NCI-H1436 (cell line): ENCODE measurements around the gene NOTCH2.
"Not testable (repeated sequence)": the region's sequence is repeated elsewhere in the genome, so short reads cannot be mapped to it uniquely, and the experiment has no call there.

Source experiments
- DNase-seq: peaks from one replicate; lab custom pipeline; 2025; lab: John Stamatoyannopoulos, UW

NOTCH2 gene

GRCh38 chr1:120069067-120069919 lies at the start of gene NOTCH2:
Gene NOTCH2, minus strand, starts transcription at chr1:120069662. Its CDS starts 256 bp downstream, at chr1:120069406.
- DNase-seq: not testable (repeated sequence)

- DNase-seq: not testable (repeated sequence)
These were observed 48.1 kb upstream of the NOTCH2 start for GRCh38 chr1:120117371-120118177.

DNA sequence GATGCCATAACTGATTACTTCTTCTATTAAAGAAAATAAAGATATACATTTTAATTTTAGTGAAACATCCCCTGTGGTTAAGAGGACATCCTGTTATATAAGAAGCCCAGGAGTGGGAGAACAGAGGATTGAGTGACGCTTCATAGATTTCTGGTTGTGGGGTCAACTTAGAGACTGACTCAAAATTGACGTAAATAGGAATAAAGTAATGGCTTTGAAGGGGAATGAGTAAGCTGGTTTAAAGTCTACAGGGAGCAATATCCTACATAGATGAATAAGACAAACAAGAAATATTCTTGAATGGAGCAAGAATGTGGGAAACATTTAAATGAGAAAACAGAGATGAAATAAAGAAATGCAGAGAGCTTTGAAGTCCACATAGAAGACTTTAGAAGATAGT lies 46.6 kb upstream of the NOTCH2 start:
- not testable (repeated sequence) for DNase-seq

- DNase-seq: not testable (repeated sequence)
These were observed 43.7 kb upstream of the NOTCH2 start for GRCh38 chr1:120113134-120113533.

DNA sequence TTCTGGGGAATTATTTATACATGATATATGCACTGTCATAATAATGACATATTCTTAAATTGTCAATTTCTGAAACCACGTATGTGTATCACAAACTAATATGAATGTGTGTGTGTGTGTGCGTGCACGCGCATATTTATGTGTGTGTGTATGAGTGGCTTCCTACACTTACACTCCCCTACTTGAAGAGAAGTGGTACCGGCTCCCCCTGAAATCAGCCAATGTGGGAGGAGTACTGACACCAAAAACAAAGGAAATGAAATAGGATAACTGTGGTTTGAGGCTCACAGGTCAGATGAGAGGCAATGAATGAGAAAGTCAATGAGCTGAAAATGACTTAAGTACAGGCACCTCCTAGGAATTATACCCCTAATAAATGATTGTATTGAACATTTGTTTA lies 42.8 kb upstream of the NOTCH2 start:
- DNase-seq: not testable (repeated sequence)

GRCh38 chr1:120111771-120112170 lies 42.3 kb upstream of the NOTCH2 start:
- DNase-seq: not testable (repeated sequence)

- not testable (repeated sequence) for DNase-seq
These were observed 41.5 kb upstream of the NOTCH2 start for GRCh38 chr1:120111008-120111407.

- not testable (repeated sequence) for DNase-seq
These were observed 40.2 kb upstream of the NOTCH2 start for GRCh38 chr1:120109656-120110055.

DNA sequence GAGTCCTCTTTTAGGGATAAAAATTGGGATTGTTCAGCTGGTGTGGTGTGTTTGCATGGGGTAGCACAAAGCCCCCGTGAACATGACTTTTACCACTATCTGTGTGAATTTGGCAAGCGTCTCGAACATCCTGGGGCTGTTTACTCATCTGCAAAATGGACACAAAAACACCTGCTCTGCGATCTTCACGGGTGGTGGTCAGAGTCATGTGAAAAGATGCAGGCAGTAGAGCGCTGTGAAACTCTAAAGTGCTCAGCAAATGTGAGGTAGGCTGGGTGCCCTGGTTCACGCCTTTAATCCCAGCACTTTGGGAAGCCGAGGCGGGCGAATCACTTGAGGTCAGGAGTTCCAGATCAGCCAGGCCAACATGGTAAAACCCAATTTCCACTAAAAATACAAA lies 39.7 kb upstream of the NOTCH2 start:
- DNase-seq: not testable (repeated sequence)

GRCh38 chr1:120105288-120105687 lies 35.8 kb upstream of the NOTCH2 start:
- not testable (repeated sequence) for DNase-seq

DNA sequence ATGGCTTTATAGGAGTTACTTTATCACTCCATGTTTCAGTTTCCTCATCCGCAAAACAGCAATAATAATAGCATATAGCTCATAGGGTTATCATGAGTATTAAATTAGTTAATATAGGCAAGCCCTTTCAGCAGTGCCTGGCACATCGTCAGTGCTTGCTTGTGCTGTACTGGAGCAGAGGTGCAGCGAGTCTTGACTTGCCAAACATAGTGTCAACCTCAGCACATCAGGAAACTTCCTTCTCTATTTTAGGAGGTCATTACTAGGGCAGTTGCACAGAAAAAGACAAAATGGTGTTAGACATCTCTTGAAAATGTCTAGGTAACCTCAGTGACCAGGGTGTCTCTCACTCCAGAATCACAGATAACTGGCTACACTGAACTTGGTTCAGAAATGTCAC lies 34.3 kb upstream of the NOTCH2 start:
- DNase-seq: not testable (repeated sequence)

DNA sequence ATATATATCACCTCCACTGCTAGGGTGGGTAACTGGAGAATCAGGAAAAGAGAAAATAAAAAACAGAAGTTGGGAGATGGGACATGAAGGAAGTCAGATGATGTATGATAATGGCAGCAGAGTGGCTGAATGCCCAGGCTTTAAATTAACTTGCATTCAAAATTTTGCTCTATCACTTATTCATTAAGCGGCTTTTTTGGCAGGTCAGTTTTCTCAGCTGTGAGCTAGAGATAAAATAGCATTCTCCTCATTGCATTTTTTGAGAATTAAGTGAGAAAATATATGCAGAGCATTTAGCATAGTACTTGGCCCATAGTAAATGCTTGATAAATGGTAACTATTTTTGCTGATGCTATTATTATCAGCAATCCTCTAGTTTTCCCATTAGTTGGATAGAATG lies 32.1 kb upstream of the NOTCH2 start:
- not testable (repeated sequence) for DNase-seq

DNA sequence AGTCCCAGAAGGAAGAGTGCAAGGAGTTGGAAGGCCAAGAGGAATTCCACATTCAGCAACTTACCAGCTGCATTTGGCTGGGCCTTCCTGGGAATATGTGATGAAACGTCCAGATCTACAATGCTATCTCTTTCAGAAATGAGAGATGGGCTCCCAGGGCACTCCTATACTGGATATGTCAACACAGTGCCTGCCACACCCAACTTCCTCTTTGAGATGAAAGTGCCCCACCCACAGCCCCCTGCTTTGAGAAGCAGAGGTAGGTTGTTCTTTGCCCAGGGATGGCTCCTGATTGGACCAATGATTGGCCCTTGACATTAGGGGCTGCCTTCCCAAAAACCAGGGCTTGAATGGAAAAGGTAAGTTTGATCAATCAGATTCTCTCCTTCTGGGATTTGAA lies 31.1 kb upstream of the NOTCH2 start:
- DNase-seq: not testable (repeated sequence)

DNA sequence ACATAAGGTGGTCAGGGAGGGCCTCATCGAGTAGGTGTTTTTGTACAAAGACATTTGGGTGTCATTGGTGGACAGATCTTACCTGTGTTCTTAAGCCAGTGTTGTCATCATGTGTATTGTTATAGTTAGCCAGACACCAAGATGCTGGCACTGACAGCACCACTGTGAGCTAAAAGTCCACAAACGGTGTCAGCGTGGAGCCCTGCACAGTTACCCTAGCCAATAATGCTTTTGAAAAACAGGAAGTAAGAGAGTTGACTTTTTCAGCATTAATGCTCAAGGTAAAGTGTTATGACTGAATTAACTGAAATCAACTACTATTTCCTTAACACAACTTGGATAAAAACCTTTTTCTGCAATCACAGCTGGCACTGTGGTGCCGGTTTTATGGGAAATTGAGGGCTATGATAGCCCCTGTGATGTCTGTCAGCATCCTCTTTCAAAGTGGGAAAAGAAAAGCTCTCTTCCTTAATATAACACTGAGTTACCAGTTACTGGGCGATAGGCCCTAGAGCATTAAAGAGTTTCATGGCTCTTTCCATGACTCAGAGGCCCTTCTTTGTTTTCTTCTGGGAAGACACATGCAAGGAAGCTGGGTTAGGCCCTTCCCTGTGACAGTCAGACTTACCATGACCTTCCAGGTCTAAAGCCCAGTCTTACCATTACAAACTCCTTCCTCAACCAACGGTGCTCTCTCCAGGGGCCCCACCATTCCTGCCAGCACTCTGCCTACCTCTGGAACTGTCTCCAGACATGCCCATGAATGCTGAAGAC lies 29.7 kb upstream of the NOTCH2 start:
- DNase-seq: not testable (repeated sequence)

- DNase-seq: not testable (repeated sequence)
These were observed 27.6 kb upstream of the NOTCH2 start for GRCh38 chr1:120096981-120097545.

DNA sequence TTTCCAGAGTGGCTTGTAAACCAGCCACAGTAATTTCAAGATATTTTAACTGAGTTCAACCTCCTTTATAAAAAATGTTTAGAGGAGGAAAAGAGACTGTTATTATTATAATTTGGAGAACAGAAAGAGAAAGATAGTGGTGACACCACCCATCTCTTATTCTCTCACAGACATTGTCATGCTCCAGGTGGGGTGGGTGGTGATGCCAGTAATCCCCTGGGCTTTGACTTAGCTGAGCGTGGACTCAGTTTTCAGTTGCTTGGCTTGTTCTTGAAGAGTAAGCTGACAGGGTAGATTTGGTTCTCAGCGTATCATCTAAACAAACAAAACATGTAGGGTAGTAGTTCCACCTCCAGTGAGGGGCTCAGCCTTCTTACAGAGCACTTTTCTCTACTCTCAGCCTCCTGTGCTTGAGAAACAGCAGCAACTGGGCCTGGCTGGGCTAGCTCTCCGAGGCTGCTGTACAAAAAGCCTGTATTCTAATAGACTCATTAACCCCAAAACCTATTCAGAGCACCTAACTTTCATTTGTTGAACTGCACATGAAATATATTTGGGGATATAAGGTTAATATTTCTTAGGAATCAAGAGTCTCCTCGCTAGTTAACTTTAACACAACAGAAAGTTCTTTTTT lies 24.2 kb upstream of the NOTCH2 start:
- DNase-seq: not testable (repeated sequence)

- not testable (repeated sequence) for DNase-seq
These were observed 23.1 kb upstream of the NOTCH2 start for GRCh38 chr1:120092232-120093218.

DNA sequence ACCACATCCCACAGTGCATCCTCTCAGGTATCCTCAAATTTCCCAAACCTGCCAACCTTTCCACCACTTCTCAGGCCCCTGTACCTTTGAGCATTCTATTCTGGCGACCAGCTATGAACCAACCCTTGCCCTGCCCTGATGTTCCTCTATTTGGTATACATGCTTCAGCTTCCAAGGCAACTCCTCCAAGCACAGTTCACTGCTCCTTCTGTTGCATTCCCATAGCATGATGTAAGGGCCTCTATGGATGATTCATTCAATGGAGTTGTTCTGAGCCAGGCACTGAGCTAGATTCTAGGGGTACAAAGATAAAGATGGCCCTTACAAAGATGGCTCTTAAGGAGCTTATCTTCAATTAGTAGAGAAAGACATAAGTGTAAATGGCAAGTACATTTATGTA lies 21.4 kb upstream of the NOTCH2 start:
- not testable (repeated sequence) for DNase-seq

DNA sequence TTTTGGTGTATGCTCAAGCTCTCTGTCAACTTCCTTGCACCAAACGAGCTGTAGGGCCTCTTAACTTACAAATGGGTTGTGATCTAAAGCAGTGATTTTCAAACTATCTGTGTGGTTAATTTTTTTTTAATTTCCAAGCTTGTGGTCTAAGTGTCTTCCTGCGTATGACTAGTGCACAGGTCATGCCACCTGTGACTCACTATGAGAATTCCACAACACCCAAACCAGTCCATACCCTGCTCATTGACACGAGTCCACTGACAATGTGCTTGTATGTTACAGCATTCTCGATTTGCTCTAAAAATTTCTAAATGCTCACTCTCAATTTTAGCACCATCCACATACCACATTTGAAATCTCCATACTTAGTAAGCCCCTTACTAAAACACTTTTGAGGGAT lies 18.5 kb upstream of the NOTCH2 start:
- DNase-seq: not testable (repeated sequence)

GRCh38 chr1:120069920-120070214 lies 405 bp upstream of the NOTCH2 start:
- not testable (repeated sequence) for DNase-seq
